Bronchial epithelial cell (primary cell): ENCODE results near the gene CTSD. TPM values are rescaled to one million over a fixed set of nuclear protein-coding genes. Genes with fewer than 3 reads are reported as not detected.
A peak's percentile ranks its signal among the peaks of the same experiment; 100 is the strongest.

Experiments used
- DNase-seq: peaks from one replicate; pipeline ENCODE4 v3.0.0-alpha.2; 2010; ENCODE audit warnings: low read depth
- FAIRE-seq: peaks from 2 replicates; lab custom pipeline; 2011; peaks lifted over from hg19 to GRCh38; lab: Jason Lieb, UNC
- H3K27me3 ChIP-seq: 2 replicates; pipeline ENCODE4 v1.5.1; 2011; ENCODE audit warnings: low read length; ENCODE audit not compliant: control insufficient read depth, insufficient read depth
- H3K36me3 ChIP-seq: 2 replicates; pipeline ENCODE4 v1.5.1; 2011; ENCODE audit warnings: low read length; ENCODE audit not compliant: control insufficient read depth, insufficient read depth
- H3K4me3 ChIP-seq: 2 replicates; pipeline ENCODE4 v1.5.1; 2011; ENCODE audit warnings: mild to moderate bottlenecking, low read depth, low read length, control low read depth
- CTCF ChIP-seq: IDR thresholded peaks from 2 replicates; pipeline ENCODE4 v1.5.1; 2011; ENCODE audit warnings: mild to moderate bottlenecking, moderate library complexity, low read length, control low read depth, inconsistent platforms; ENCODE audit not compliant: insufficient read depth, severe bottlenecking
- total RNA-seq: library from RNA; depleted of rRNA; stranded (reverse); fragments of >200 nt; gene quantifications from 2 replicates; pipeline ENCODE4 v1.2.1, GENCODE V29; 2014

The CTSD gene
- total RNA-seq, 1 donor from 2014 or later: 214 TPM

GRCh38 chr11:1792461-1792860, 28.7 kb upstream of the CTSD start:
- Histone ChIP-seq H3K27me3 (no peaks in the 10 kb centered on the region), H3K36me3 (no peaks in the 10 kb centered on the region), H3K4me3 (no peak overlapping the region)
- DNase-seq (no peak), FAIRE-seq (no peak)
- no peak for TF ChIP-seq CTCF

GRCh38 chr11:1791912-1792311, 28.2 kb upstream of the CTSD start:
- TF ChIP-seq CTCF: no peak
- DNase-seq (no peak), FAIRE-seq (no peak)
- no peaks in the 10 kb centered on the region for H3K36me3 ChIP-seq
- no peaks in the 10 kb centered on the region for H3K27me3 ChIP-seq
- H3K4me3 ChIP-seq: no peak overlapping the region

- DNase-seq (no peak), FAIRE-seq (no peak)
- H3K36me3 ChIP-seq: no peaks in the 10 kb centered on the region
- TF ChIP-seq CTCF: no peak
- no peak overlapping the region for H3K4me3 ChIP-seq
- peaks cover 2% of the 10 kb centered on the region for H3K27me3 ChIP-seq
Measured at GRCh38 chr11:1786466-1786865, 22.7 kb upstream of the CTSD start.

GRCh38 chr11:1785749-1786413, 22.2 kb upstream of the CTSD start:
- DNase-seq (no peak), FAIRE-seq (peak; percentile 36)
- Histone ChIP-seq H3K4me3 (no peak overlapping the region), H3K27me3 (peaks cover 2% of the 10 kb centered on the region), H3K36me3 (no peaks in the 10 kb centered on the region)
- TF ChIP-seq CTCF: no peak

- Histone ChIP-seq H3K4me3 (no peak overlapping the region), H3K36me3 (no peaks in the 10 kb centered on the region), H3K27me3 (peaks cover 2% of the 10 kb centered on the region)
- DNase-seq: no peak
- FAIRE-seq: no peak
- TF ChIP-seq CTCF: no peak
Measured at GRCh38 chr11:1784761-1785650, 21.3 kb upstream of the CTSD start.
